HepG2 (cell line): ENCODE results near the gene ARL9. TPM values are rescaled to one million over a fixed set of nuclear protein-coding genes. Genes with fewer than 3 reads are reported as not detected.

Experiments
- ATAC-seq: fragments of 200-7000 bp; cut with Tn5 transposase; 3 replicates; pipeline ENCODE4 v1.9.1; 2020; ENCODE audit warnings: mild to moderate bottlenecking, moderate library complexity
- BruUV-seq: library from RNA; stranded (reverse); fragments of 400-500 nt; replicated peaks from 2 replicates; lab custom pipeline; 2021; lab: Mats Ljungman, UMichigan
- CTCF ChIA-PET: fragments of 300-600 bp; formaldehyde crosslinking; extraction: SDS; loops from one replicate; lab custom pipeline; 2021; ENCODE audit warnings: low total read pairs, inconsistent platforms, low intra/inter-chr PET ratio; lab: Yijun Ruan, JAX
- POLR2A ChIA-PET: fragments of 350-600 bp; sonication (Branson Sonifier 250); formaldehyde crosslinking; loops from one replicate; lab custom pipeline; 2020; ENCODE audit warnings: antibody characterized with exemption, inconsistent platforms; lab: Yijun Ruan, JAX
- DNase-seq: peaks from one replicate; pipeline ENCODE4 v3.0.0-alpha.2; 2015; ENCODE audit warnings: low spot score
- FAIRE-seq: peaks from 3 replicates; lab custom pipeline; 2011; peaks lifted over from hg19 to GRCh38; lab: Jason Lieb, UNC
- H2AFZ ChIP-seq: one replicate; pipeline ENCODE4 v1.6.1; 2011; ENCODE audit warnings: low read length, inconsistent platforms
- H3K27ac ChIP-seq: fragments of 300-600 bp; 3 replicates; pipeline ENCODE4 v1.8.0; 2011; ENCODE audit warnings: mixed run types, mild to moderate bottlenecking, mixed read lengths, low read length, inconsistent platforms; ENCODE audit not compliant: insufficient read depth; ENCODE audit errors: extremely low read length
- H3K27me3 ChIP-seq, 2 experiments: fragments of 200-600 bp in 1 of 2; 2 replicates in 1 of 2; 3 replicates in 1 of 2; pipeline versions ENCODE4 v1.6.0 to v1.8.0; 2011; ENCODE audit warnings: low read length in 2 of 2, mild to moderate bottlenecking in 2 of 2, moderate library complexity in 2 of 2, inconsistent platforms in 1 of 2; ENCODE audit not compliant: insufficient read depth in 2 of 2, control insufficient read depth in 1 of 2
- H3K36me3 ChIP-seq, 2 experiments: fragments of 200-600 bp in 1 of 2; replicated peaks in 1 of 2; 2 replicates in 1 of 2; 3 replicates in 1 of 2; pipeline versions ENCODE4 v1.5.1 to v1.8.0; 2011; ENCODE audit warnings: low read length in 2 of 2, inconsistent platforms in 1 of 2; ENCODE audit not compliant: insufficient read depth in 2 of 2, control insufficient read depth in 1 of 2
- H3K4me1 ChIP-seq: 2 replicates; pipeline ENCODE4 v1.5.1; 2012; ENCODE audit warnings: low read length, inconsistent platforms; ENCODE audit not compliant: insufficient read depth
- H3K4me2 ChIP-seq: 2 replicates; pipeline ENCODE4 v1.6.0; 2011; ENCODE audit warnings: low read depth, low read length, inconsistent platforms
- H3K4me3 ChIP-seq, 3 experiments: fragments of 200-600 bp in 1 of 3; sonication (generic), shearing (Covaris generic) in 1 of 3; replicated peaks in 1 of 3; 2 replicates each; pipeline ENCODE4 v1.5.1; 2011 to 2016; ENCODE audit warnings: low read length in 3 of 3, inconsistent platforms in 2 of 3, low read depth in 2 of 3, mild to moderate bottlenecking in 2 of 3, control low read depth in 1 of 3, mixed read lengths in 1 of 3; ENCODE audit not compliant: insufficient read depth in 1 of 3
- H3K79me2 ChIP-seq: one replicate; pipeline ENCODE4 v1.6.1; 2011; ENCODE audit warnings: low read length, inconsistent platforms; ENCODE audit not compliant: insufficient read depth
- H3K9ac ChIP-seq: 2 replicates; pipeline ENCODE4 v1.6.0; 2011; ENCODE audit warnings: mild to moderate bottlenecking, low read depth, low read length, inconsistent platforms; ENCODE audit not compliant: insufficient read depth
- H3K9me3 ChIP-seq: 2 replicates; pipeline ENCODE4 v1.5.1; 2012; ENCODE audit warnings: mild to moderate bottlenecking, low read length
- H4K20me1 ChIP-seq: 2 replicates; pipeline ENCODE4 v1.6.0; 2011; ENCODE audit warnings: inconsistent platforms, mild to moderate bottlenecking, low read length, moderate library complexity; ENCODE audit not compliant: insufficient read depth
- MIER3 ChIP-seq: IDR thresholded peaks from 2 replicates; pipeline ENCODE4 v1.6.1; 2016; ENCODE audit warnings: missing compliant biosample characterization, borderline replicate concordance
- PTBP1 ChIP-seq: fragments of 200-400 bp; formaldehyde crosslinking; IDR thresholded peaks from 2 replicates; pipeline ENCODE4 v1.6.1; 2018; ENCODE audit warnings: low read length, low read depth; ENCODE audit not compliant: poor library complexity, severe bottlenecking
- SAP130 ChIP-seq: IDR thresholded peaks from 2 replicates; pipeline ENCODE4 v1.6.1; 2016; ENCODE audit warnings: low read depth
- ZNF205 ChIP-seq: IDR thresholded peaks from 2 replicates; pipeline ENCODE4 v1.6.1; 2018; ENCODE audit warnings: missing biosample characterization, missing genetic modification reagents
- ZNF367 ChIP-seq: sonication (generic); formaldehyde crosslinking; IDR thresholded peaks from 2 replicates; pipeline ENCODE4 v1.4.0; 2020; ENCODE audit warnings: missing genetic modification reagents, borderline replicate concordance
- ZNF512B ChIP-seq: sonication (generic); formaldehyde crosslinking; IDR thresholded peaks from 2 replicates; pipeline ENCODE4 v1.5.1; 2020; ENCODE audit warnings: missing genetic modification reagents, mild to moderate bottlenecking, borderline replicate concordance
- WGBS: methylation state at CpG from one replicate; pipeline ENCODE4 v1.1.6; 2017; ENCODE audit warnings: low lambda C conversion rate; 5-methylcytosine and 5-hydroxymethylcytosine counted together
- in situ Hi-C: cut with HindIII; loops from 2 replicates; pipeline ENCODE4 v1.10.0; 2017; ENCODE audit warnings: low pct_unique_long_range_greater_than_20kb; ENCODE audit not compliant: extremely low pct_ligation_motif_present
- intact Hi-C: fragments of 100-400 bp; cut with micrococcal nuclease; formaldehyde crosslinking; loops from one replicate; pipeline ENCODE4 v1.10.0; 2022; ENCODE audit not compliant: unreplicated experiment
- polyA plus RNA-seq, 8 experiments: library from polyadenylated mRNA; depleted of rRNA in 3 of 8; stranded (reverse) in 7 of 8; unstranded in 1 of 8; fragments of >200 nt; fragmentation: Illumina TruSeq in 4 of 8; extraction: Trizol in 4 of 8; gene quantifications; 2 replicates each; pipeline versions ENCODE4 v1.2.1 to v1.2.3, GENCODE V29; 2011 to 2016; ENCODE audit warnings: low read depth in 4 of 8, missing spikeins in 1 of 8, mixed read lengths in 1 of 8; ENCODE audit not compliant: insufficient read depth in 1 of 8
- total RNA-seq, 5 experiments: library from RNA; depleted of rRNA; stranded (reverse); fragments of >200 nt; fragmentation: Illumina TruSeq; extraction: Trizol; gene quantifications; 2 replicates each; pipeline ENCODE4 v1.2.3, GENCODE V29; 2016; ENCODE audit warnings: low read depth in 1 of 5
- TF ChIP-seq, protein P1 (sequence below): IDR thresholded peaks from 2 replicates; pipeline ENCODE4 v1.6.1; 2016; ENCODE audit warnings: missing compliant biosample characterization, missing genetic modification reagents, borderline replicate concordance
- TF ChIP-seq, protein P2 (sequence below): sonication (generic); formaldehyde crosslinking; IDR thresholded peaks from 2 replicates; pipeline ENCODE4 v1.5.1; 2020; ENCODE audit warnings: mild to moderate bottlenecking, missing genetic modification reagents, moderate library complexity

The ARL9 gene
- total and polyA plus RNA-seq, 2 of the 13 experiments (the other 11 are each of a cell fraction or from before 2014, with no cell fraction given): not detected

- in situ Hi-C loops: no loop called here
- no TSS peak for BruUV-seq
- WGBS: 21% methylated on average over 2 of the region's 2 CpGs
- Histone ChIP-seq H3K27me3 (no peaks in the 10 kb centered on the region), H3K9me3 (no peaks in the 10 kb centered on the region), H3K27ac (no peak overlapping the region), H3K4me1 (no peaks in the 10 kb centered on the region), H3K4me2 (no peak overlapping the region), H3K36me3 (no peaks in the 10 kb centered on the region), H2AFZ (no peak overlapping the region), H3K4me3 (no peak overlapping the region), H3K9ac (no peak overlapping the region), H4K20me1 (no peaks in the 10 kb centered on the region), H3K79me2 (no peaks in the 10 kb centered on the region)
- ATAC-seq (no peak), FAIRE-seq (no peak), DNase-seq (no peak)
- TF ChIP-seq, protein P1, sequence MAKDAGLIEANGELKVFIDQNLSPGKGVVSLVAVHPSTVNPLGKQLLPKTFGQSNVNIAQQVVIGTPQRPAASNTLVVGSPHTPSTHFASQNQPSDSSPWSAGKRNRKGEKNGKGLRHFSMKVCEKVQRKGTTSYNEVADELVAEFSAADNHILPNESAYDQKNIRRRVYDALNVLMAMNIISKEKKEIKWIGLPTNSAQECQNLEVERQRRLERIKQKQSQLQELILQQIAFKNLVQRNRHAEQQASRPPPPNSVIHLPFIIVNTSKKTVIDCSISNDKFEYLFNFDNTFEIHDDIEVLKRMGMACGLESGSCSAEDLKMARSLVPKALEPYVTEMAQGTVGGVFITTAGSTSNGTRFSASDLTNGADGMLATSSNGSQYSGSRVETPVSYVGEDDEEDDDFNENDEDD (CRISPR knock-in tag): no peak
- no peak for TF ChIP-seq ZNF367
- TF ChIP-seq PTBP1: no peak
- TF ChIP-seq MIER3 (CRISPR knock-in tag): no peak
- ChIA-PET CTCF (no interaction called here), POLR2A (no interaction called here)
- intact Hi-C loops: no loop called here
These were observed 7.9 kb downstream of the ARL9 start for GRCh38 chr4:56513517-56513916.

DNA sequence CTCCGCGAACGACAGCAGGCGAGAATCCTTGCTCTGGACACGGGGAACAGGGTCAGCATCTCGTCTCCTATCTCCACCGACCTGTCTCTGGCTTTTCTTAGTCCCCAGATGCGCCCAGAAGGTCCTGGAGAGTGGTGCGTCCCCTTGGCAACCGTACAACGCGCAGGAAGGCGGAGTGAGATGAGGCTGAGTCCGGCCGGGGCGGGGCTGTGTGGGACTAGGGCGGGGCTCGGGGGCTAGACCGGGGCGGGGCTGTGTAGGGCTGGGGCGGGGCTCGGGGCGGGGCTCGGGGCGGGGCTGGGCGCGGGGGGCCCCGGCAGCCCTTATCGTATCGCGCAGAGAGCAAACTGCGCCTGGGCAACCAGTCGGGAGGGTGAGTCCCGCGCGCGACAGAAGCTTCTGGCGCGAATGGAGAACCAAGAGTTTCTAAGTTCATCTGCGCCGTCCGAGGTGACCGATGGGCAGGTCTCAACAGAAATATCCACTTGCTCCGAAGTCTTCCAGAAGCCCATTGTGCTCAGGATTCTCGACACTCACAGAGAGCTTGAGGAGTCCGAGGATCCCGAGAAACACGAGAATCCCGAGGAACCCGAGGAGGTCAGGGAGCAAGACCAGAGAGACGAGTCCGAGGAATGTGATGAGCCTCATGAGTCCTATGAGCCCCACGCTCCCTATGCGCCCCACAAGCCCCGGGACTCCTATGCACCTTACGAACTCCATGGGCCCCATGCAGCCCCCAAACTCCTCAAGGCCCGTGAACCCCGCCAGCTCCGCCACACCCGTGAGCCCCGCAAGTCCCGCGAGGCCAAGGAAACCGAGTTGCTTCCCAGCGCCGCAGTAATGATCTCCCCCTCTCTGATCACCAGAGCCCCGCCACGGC lies 24.9 kb downstream of the ARL9 start:
- ChIA-PET CTCF (no interaction called here), POLR2A (no interaction called here)
- in situ Hi-C loops (no loop called here), intact Hi-C loops (no loop called here)
- FAIRE-seq (no peak), ATAC-seq (peak; percentile 93), DNase-seq (peak; percentile 12)
- peak overlapping the region; percentile 44 to 66 (median 49); a peak in 4 of 6 replicates for H3K4me3 ChIP-seq
- no peaks in the 10 kb centered on the region for H4K20me1 ChIP-seq
- peaks cover 10% of the 10 kb centered on the region for H3K4me1 ChIP-seq
- no peaks in the 10 kb centered on the region for H3K79me2 ChIP-seq
- H3K27me3 ChIP-seq: peaks cover 2 to 26% of the 10 kb centered on the region in 2 experiments; a peak in 3 of 5 replicates
- H3K4me2 ChIP-seq: peak overlapping the region; percentile 97
- no peak overlapping the region for H3K27ac ChIP-seq
- no peaks in the 10 kb centered on the region for H3K36me3 ChIP-seq
- no peak overlapping the region for H2AFZ ChIP-seq
- H3K9ac ChIP-seq: no peak overlapping the region
- no TSS peak for BruUV-seq
- WGBS: 42% methylated on average over 14 of the region's 68 CpGs
- no peaks in the 10 kb centered on the region for H3K9me3 ChIP-seq
- TF ChIP-seq SAP130 (0 out of 2 replicates have a peak, but pooled peaks have one; percentile 13), ZNF205 (CRISPR knock-in tag) (peak; percentile 47; the same call in 1 of the 2 replicates), ZNF512B (CRISPR knock-in tag) (no peak)
- TF ChIP-seq, protein P2, sequence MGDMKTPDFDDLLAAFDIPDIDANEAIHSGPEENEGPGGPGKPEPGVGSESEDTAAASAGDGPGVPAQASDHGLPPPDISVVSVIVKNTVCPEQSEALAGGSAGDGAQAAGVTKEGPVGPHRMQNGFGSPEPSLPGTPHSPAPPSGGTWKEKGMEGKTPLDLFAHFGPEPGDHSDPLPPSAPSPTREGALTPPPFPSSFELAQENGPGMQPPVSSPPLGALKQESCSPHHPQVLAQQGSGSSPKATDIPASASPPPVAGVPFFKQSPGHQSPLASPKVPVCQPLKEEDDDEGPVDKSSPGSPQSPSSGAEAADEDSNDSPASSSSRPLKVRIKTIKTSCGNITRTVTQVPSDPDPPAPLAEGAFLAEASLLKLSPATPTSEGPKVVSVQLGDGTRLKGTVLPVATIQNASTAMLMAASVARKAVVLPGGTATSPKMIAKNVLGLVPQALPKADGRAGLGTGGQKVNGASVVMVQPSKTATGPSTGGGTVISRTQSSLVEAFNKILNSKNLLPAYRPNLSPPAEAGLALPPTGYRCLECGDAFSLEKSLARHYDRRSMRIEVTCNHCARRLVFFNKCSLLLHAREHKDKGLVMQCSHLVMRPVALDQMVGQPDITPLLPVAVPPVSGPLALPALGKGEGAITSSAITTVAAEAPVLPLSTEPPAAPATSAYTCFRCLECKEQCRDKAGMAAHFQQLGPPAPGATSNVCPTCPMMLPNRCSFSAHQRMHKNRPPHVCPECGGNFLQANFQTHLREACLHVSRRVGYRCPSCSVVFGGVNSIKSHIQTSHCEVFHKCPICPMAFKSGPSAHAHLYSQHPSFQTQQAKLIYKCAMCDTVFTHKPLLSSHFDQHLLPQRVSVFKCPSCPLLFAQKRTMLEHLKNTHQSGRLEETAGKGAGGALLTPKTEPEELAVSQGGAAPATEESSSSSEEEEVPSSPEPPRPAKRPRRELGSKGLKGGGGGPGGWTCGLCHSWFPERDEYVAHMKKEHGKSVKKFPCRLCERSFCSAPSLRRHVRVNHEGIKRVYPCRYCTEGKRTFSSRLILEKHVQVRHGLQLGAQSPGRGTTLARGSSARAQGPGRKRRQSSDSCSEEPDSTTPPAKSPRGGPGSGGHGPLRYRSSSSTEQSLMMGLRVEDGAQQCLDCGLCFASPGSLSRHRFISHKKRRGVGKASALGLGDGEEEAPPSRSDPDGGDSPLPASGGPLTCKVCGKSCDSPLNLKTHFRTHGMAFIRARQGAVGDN (CRISPR knock-in tag): peak; percentile 32; the same call in 1 of the 2 replicates
